Activated B cell treated with CpG ODN at 0.5 μM for 24 hours (primary cell): ENCODE measurements around the gene HM13. TPM values are rescaled to one million over a fixed set of nuclear protein-coding genes. Genes with fewer than 3 reads are reported as not detected.

Experiments used
- ATAC-seq: fragments of 200-7000 bp; cut with Tn5 transposase; one replicate; pipeline ENCODE4 v1.10.0; 2021; ENCODE audit warnings: low read depth, mild to moderate bottlenecking, moderate library complexity
- CTCF ChIA-PET: fragments of 350-600 bp; sonication (Branson Sonifier 250); formaldehyde crosslinking; loops from one replicate; lab custom pipeline; 2021; ENCODE audit warnings: antibody characterized with exemption; lab: Charles Lee
- POLR2A ChIA-PET: fragments of 350-600 bp; sonication (Branson Sonifier 250); formaldehyde crosslinking; loops from one replicate; lab custom pipeline; 2021; ENCODE audit warnings: antibody characterized with exemption; lab: Charles Lee
- DNase-seq: peaks from one replicate; pipeline ENCODE4 v3.0.0; 2022
- H3K27ac Mint-ChIP-seq: one replicate; pipeline ENCODE4 v1.8.0; 2020; ENCODE audit warnings: mixed read lengths
- H3K27me3 Mint-ChIP-seq: one replicate; pipeline ENCODE4 v1.8.0; 2021; ENCODE audit warnings: mixed read lengths
- H3K36me3 Mint-ChIP-seq: one replicate; pipeline ENCODE4 v1.8.0; 2021; ENCODE audit warnings: low read depth, mixed read lengths
- H3K4me1 Mint-ChIP-seq: one replicate; pipeline ENCODE4 v1.8.0; 2021; ENCODE audit warnings: mixed read lengths
- H3K4me3 Mint-ChIP-seq: one replicate; pipeline ENCODE4 v1.8.0; 2020; ENCODE audit warnings: mild to moderate bottlenecking, mixed read lengths
- H3K9me3 Mint-ChIP-seq: one replicate; pipeline ENCODE4 v1.8.0; 2020; ENCODE audit warnings: mixed read lengths
- intact Hi-C: fragments of 100-400 bp; cut with micrococcal nuclease; formaldehyde crosslinking; loops from one replicate; pipeline ENCODE4 v1.15.1; 2024
- total RNA-seq: library from RNA; stranded (reverse); gene quantifications from 2 replicates; pipeline ENCODE4 v1.2.3, GENCODE V29; 2022
- TF ChIP-seq, protein P1 (sequence below): fragments of 200-600 bp; IDR thresholded peaks from one replicate; pipeline ENCODE4 v1.8.0; 2022; ENCODE audit warnings: antibody characterized with exemption, mild to moderate bottlenecking

HM13 gene
- total RNA-seq, 1 donor from 2014 or later = 90.9 TPM

DNA sequence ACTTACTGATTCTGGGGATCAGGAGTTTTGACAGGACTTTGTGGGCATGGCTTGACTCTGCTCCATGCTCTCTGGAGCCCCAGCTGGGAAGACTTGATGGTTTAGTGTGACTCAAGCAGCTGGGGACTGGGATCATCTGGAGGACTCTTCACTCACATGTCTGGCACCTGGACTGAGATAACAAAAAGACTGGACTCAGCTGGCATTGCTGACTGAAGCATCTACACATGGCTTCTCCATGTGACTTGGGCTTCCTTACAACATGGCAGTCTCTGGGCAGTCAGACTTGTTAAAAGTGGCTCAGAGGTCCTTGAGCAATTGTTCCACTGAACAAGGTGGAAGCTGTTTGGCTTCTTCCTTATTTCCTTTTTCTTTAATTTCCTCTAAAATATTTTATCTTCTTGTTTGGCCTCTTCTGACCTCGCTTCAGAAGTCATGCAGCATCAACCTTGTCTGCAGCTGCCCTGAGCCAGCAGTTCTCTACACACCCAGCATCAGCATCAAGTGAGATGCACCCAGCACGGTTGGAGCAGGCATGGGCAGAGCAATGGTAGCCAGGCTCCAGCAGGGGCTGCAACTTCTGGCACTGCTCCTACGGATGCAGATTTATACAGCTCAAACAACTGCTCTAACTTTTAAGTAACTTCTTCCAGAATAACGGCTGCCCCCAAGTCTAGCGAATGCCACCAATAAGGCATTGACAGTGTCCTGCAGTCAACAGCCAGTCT, 5.6 kb upstream of the HM13 start:
- H3K4me1 Mint-ChIP-seq = no peaks in the 10 kb centered on the region
- no peak for ATAC-seq
- ChIA-PET POLR2A (no interaction called here), CTCF (interaction anchor here (1.2 kb wide), 1 partner anchor 104 kb away, joined by 3 read pairs; no protein-coding TSS in a partner anchor)
- peaks cover 17% of the 10 kb centered on the region for H3K27me3 Mint-ChIP-seq
- H3K4me3 Mint-ChIP-seq = no peak overlapping the region
- no peaks in the 10 kb centered on the region for H3K9me3 Mint-ChIP-seq
- no peaks in the 10 kb centered on the region for H3K36me3 Mint-ChIP-seq
- no peak overlapping the region for H3K27ac Mint-ChIP-seq
- TF ChIP-seq, protein P1, sequence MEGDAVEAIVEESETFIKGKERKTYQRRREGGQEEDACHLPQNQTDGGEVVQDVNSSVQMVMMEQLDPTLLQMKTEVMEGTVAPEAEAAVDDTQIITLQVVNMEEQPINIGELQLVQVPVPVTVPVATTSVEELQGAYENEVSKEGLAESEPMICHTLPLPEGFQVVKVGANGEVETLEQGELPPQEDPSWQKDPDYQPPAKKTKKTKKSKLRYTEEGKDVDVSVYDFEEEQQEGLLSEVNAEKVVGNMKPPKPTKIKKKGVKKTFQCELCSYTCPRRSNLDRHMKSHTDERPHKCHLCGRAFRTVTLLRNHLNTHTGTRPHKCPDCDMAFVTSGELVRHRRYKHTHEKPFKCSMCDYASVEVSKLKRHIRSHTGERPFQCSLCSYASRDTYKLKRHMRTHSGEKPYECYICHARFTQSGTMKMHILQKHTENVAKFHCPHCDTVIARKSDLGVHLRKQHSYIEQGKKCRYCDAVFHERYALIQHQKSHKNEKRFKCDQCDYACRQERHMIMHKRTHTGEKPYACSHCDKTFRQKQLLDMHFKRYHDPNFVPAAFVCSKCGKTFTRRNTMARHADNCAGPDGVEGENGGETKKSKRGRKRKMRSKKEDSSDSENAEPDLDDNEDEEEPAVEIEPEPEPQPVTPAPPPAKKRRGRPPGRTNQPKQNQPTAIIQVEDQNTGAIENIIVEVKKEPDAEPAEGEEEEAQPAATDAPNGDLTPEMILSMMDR = no peak
- DNase-seq = no peak
- intact Hi-C loops = no loop called here

DNA sequence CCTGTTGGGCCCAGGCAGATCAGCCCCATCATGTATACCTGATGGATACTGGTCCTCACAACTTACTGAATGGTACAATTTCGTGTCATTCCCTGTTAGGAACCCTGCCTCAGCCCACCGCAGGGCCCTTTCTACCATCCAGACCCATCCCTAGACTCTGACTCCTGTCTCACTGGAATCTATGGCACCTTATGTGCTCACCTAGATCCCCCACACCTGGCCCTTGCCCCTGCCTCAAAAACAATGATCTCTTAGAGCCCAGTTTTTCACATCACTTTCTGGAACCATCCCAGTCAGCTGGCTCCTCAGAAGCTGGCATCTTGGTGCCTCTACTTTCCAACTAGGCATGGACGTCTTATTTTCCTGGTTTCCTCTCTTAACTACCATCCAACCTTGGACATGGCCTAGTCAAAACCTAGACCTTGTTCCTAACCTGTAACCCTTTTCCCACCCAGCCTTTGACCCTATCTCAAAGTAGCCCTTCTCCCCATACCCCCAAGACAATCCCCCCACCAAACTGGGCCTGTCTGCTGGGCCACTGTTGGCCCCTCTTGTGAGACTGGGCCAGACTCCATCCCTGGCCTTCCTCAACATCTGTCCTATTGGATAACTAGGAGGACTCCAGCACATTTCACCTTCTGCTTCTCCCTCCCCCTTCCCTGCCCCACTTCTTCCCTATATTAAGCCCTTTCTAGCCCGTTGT, 981 bp downstream of the HM13 start:
- ATAC-seq (no peak), DNase-seq (no peak)
- Mint-ChIP-seq H3K27me3 (no peaks in the 10 kb centered on the region), H3K27ac (no peak overlapping the region), H3K9me3 (no peaks in the 10 kb centered on the region), H3K36me3 (peaks cover 8% of the 10 kb centered on the region), H3K4me3 (no peak overlapping the region), H3K4me1 (peaks cover 10% of the 10 kb centered on the region)
- POLR2A ChIA-PET = no interaction called here
- intact Hi-C loops = loop anchor here (2.0 kb wide), 1 partner anchor 90 kb away; the partner anchor contains the start of gene ID1
- TF ChIP-seq, protein P1 = no peak
- CTCF ChIA-PET = no interaction called here

DNA sequence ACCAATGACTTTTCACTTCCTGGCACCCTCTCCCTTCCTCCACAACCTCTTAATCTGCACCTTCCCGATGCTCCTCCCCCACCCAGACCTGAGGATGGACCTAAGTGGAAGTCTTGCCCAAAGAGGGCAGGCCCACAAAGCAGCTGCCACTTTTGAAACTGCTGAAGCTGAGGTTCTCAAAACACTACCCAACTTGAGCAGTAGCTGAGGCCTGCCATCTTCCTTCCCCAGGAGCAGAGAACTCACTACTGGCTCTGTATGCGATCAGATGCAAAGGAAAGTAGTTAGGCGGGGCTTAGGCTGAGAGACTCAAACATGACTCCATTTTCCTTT, 1.5 kb downstream of the HM13 start:
- H3K27ac Mint-ChIP-seq = no peak overlapping the region
- DNase-seq = no peak
- H3K27me3 Mint-ChIP-seq = no peaks in the 10 kb centered on the region
- no peak for ATAC-seq
- H3K4me3 Mint-ChIP-seq = no peak overlapping the region
- CTCF ChIA-PET = no interaction called here
- intact Hi-C loops = loop anchor here (2.0 kb wide), 1 partner anchor 89 kb away; the partner anchor contains the start of gene ID1
- TF ChIP-seq, protein P1 = no peak
- H3K4me1 Mint-ChIP-seq = peaks cover 15% of the 10 kb centered on the region
- no peaks in the 10 kb centered on the region for H3K9me3 Mint-ChIP-seq
- peaks cover 13% of the 10 kb centered on the region for H3K36me3 Mint-ChIP-seq
- POLR2A ChIA-PET = no interaction called here

DNA sequence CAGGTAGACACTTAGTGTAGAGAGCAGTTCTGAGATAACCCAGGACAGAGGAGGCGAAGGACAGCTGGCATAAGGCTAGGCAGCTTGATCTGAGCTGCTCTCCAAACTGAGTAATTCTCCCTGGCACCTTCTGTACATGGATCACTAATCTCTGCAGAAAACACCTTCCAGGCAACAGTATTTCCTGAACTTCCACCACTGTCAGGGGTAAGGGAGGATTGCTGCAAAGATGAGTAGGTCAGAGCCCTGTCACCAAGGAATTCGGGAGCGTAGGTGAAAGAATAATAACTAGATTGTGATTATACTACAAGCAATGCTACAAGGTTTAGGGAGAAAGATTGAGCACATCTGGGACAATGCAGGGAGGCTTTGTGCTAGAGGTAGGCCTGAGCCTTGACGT, 1.9 kb downstream of the HM13 start:
- intact Hi-C loops = no loop called here
- Mint-ChIP-seq H3K9me3 (no peaks in the 10 kb centered on the region), H3K4me3 (no peak overlapping the region), H3K27me3 (no peaks in the 10 kb centered on the region), H3K27ac (no peak overlapping the region), H3K4me1 (peaks cover 17% of the 10 kb centered on the region), H3K36me3 (peaks cover 17% of the 10 kb centered on the region)
- ChIA-PET POLR2A (no interaction called here), CTCF (no interaction called here)
- DNase-seq = no peak
- ATAC-seq = no peak
- TF ChIP-seq, protein P1 = no peak

DNA sequence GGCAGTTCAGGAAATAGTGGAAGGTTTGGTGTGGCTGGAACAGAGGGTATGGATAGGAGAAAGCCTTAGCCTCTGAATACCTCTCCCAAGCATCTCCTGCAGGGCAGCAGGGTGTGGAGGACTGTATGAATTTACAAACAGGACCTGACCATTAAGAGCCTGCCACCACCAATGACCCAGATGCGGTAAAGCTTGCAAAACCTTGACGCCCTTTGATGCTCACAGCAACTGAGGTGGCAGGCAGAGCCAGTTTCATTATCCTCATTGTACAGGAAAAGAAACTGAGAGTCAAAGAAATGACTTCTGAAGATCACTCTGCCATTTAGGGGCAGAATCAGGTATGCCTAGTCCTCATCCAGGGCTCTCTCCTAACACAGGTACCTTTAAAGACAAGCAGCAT, 2.4 kb downstream of the HM13 start:
- no peak for DNase-seq
- H3K36me3 Mint-ChIP-seq = peaks cover 19% of the 10 kb centered on the region

More for the DNA sequence above, 2.4 kb downstream of the HM13 start:
- Mint-ChIP-seq H3K9me3 (no peaks in the 10 kb centered on the region), H3K4me1 (peaks cover 17% of the 10 kb centered on the region), H3K4me3 (no peak overlapping the region), H3K27me3 (no peaks in the 10 kb centered on the region), H3K27ac (no peak overlapping the region)
- intact Hi-C loops = no loop called here
- POLR2A ChIA-PET = no interaction called here
- TF ChIP-seq, protein P1 = no peak
- CTCF ChIA-PET = no interaction called here
- no peak for ATAC-seq
